ENCODE data around the gene USHBP1.

Gene USHBP1

GRCh38 chr19:17264641-17264979, at the start of gene USHBP1:
TSS of gene USHBP1 (minus strand) at chr19:17264745. CDS start at chr19:17264299, 446 bp downstream.
- no peak for DNase-seq (ENCODE audit: low read depth in 2 of 2)

GRCh38 chr19:17314007-17314593, 49.6 kb upstream of the USHBP1 start:
- no peak for DNase-seq (ENCODE audit: low read depth in 2 of 2)

GRCh38 chr19:17312189-17313113, 47.9 kb upstream of the USHBP1 start:
- DNase-seq (ENCODE audit: low read depth in 2 of 2): no peak

GRCh38 chr19:17311455-17312188, 47.1 kb upstream of the USHBP1 start:
- no peak for DNase-seq (ENCODE audit: low read depth in 2 of 2)

GRCh38 chr19:17309965-17310461, 45.5 kb upstream of the USHBP1 start:
- DNase-seq (ENCODE audit: low read depth in 2 of 2): no peak

GRCh38 chr19:17309198-17309964, 44.8 kb upstream of the USHBP1 start, which contains the start of gene DDA1:
TSS of gene DDA1 (plus strand) at chr19:17309563. CDS start at chr19:17309655, 92 bp downstream.
- DNase-seq (ENCODE audit: low read depth in 2 of 2): peak; percentile 93 to 98

GRCh38 chr19:17307876-17308377, 43.4 kb upstream of the USHBP1 start:
- DNase-seq (ENCODE audit: low read depth in 2 of 2): no peak

GRCh38 chr19:17306285-17306714, 41.8 kb upstream of the USHBP1 start:
- DNase-seq (ENCODE audit: low read depth in 2 of 2): no peak

GRCh38 chr19:17305517-17306284, 41.2 kb upstream of the USHBP1 start, which contains the start of gene MRPL34:
TSS of gene MRPL34 (plus strand) at chr19:17305872. CDS start at chr19:17305893, 21 bp downstream.
- peak; percentile 75 to 88 for DNase-seq (ENCODE audit: low read depth in 2 of 2)

- DNase-seq (ENCODE audit: low read depth in 2 of 2): no peak
Observed at GRCh38 chr19:17305216-17305516, 40.6 kb upstream of the USHBP1 start.

GRCh38 chr19:17304386-17305215, 40.1 kb upstream of the USHBP1 start:
- no peak for DNase-seq (ENCODE audit: low read depth in 2 of 2)

GRCh38 chr19:17303940-17304267, 39.4 kb upstream of the USHBP1 start:
- no peak for DNase-seq (ENCODE audit: low read depth in 2 of 2)

GRCh38 chr19:17303167-17303939, 38.8 kb upstream of the USHBP1 start, which contains the start of gene ABHD8:
TSS of gene ABHD8 (minus strand) at chr19:17303425. CDS start at chr19:17301616, 1,809 bp downstream.
- DNase-seq (ENCODE audit: low read depth in 2 of 2): peak; percentile 79 to 91

- DNase-seq (ENCODE audit: low read depth in 2 of 2): no peak
Observed at GRCh38 chr19:17302391-17303166, 38.0 kb upstream of the USHBP1 start.

- DNase-seq (ENCODE audit: low read depth in 2 of 2): no peak
Observed at GRCh38 chr19:17300992-17301619, 36.6 kb upstream of the USHBP1 start.

- no peak for DNase-seq (ENCODE audit: low read depth in 2 of 2)
Observed at GRCh38 chr19:17296976-17297375, 32.4 kb upstream of the USHBP1 start.

- no peak for DNase-seq (ENCODE audit: low read depth in 2 of 2)
Observed at GRCh38 chr19:17296273-17296672, 31.7 kb upstream of the USHBP1 start.

Data from stimulated activated CD4-positive, alpha-beta T cell treated with anti-CD3 and anti-CD28 coated beads, Interleukin-1b, Interleukin-23, amount 100 ng/mL, for 1 hour (primary cell).